Esophagus mucosa (tissue), 1 donor: ENCODE data around the gene SDK2. TPM values are rescaled to one million over a fixed set of nuclear protein-coding genes. Genes with fewer than 3 reads are reported as not detected.
A peak's percentile ranks its signal among the peaks of the same experiment; 100 is the strongest.

Source experiments
- ATAC-seq: fragments of 200-7000 bp; cut with Tn5 transposase; one replicate; pipeline ENCODE4 v1.9.1; 2020
- total RNA-seq: library from RNA; stranded (reverse); gene quantifications from one replicate; pipeline ENCODE4 v1.2.4, GENCODE V29; 2023
- donor health status: DM: yes; HTN: yes; CAD: no.

Gene SDK2
- total RNA-seq, 1 donor from 2014 or later: 4.9 TPM

GRCh38 chr17:73609060-73609459 lies 35.2 kb downstream of the SDK2 start:
- no peak for ATAC-seq

GRCh38 chr17:73605444-73605843 lies 38.8 kb downstream of the SDK2 start:
- ATAC-seq: no peak

- ATAC-seq: no peak
Observed at GRCh38 chr17:73604476-73604875, 39.8 kb downstream of the SDK2 start.

GRCh38 chr17:73603971-73604370 lies 40.3 kb downstream of the SDK2 start:
- ATAC-seq: no peak

DNA sequence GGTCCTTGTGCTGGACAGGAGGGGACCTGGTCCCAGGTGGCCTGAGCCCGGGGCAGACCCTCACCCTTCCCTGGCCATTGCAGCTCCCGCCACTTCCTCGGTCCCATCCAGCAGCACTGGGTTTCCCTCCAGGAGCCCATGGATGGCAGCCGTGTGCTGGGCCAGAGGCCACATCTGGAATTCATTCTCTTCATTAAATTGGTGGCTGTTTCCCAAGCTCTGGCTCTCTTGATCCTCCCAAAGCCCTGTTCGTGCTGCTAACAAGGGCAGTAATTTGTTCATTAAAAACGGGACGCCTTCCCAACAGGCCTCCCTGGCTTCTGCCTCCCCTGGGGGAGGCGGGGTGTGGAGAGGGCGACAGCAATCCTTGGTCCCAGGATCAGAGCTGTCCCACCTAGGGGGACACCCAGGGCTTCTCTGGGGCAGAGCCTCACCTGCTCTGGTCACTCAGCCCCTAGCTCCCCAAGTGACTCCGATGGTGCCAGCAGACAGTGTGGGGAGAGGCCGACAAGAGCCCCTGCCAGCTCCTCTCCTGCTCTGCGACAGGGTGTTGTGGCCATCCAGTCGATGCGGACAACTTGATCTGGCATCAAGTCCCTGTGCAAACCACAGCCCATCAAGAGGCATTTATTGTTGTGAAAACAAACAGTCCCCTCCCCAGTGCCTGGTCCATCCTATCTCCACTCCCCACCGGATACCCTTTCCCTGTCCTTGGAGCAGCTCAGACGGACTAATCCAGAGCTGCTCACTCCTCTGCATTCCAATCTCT lies 44.0 kb downstream of the SDK2 start:
- no peak for ATAC-seq

DNA sequence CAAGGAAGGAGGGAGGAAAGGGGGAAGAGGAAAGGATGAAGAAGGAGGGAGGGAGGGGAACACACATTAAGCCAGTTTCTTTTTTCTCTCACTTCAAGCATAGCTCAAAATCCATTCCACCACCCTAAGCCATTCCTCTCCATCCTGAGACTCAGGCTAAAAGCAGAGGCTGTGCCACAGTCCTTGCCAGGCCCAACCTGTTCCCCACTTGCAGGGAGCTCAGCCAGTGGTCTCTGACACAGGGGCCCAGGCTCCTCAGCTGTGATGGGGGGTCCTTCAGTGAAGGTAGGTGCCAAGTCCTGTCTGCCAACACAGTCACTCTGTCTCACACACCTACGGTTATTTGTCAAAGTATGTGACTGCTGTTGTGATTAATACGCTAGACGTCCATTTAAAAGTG lies 44.6 kb downstream of the SDK2 start:
- no peak for ATAC-seq

DNA sequence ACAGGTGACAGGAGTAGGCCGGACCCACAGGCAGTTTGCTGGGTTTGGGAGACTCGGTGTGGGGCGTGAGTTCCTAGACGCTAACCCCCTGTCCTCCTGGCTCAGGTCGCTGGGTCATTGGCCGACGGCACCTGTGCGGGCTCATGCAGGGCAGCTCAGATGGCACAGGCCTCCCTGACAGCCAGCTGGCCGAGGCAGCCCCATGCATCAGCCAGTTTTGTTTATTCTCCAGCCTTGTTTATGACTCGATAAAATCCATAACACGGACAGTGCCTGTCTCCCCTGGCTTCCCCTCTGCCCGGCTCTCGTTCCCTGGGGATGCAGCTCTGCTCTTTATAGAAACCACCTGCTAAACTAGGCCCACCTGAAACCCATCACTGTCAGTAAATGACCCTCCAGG lies 46.0 kb downstream of the SDK2 start:
- no peak for ATAC-seq

- no peak for ATAC-seq
Observed at GRCh38 chr17:73595931-73596330, 48.3 kb downstream of the SDK2 start.

DNA sequence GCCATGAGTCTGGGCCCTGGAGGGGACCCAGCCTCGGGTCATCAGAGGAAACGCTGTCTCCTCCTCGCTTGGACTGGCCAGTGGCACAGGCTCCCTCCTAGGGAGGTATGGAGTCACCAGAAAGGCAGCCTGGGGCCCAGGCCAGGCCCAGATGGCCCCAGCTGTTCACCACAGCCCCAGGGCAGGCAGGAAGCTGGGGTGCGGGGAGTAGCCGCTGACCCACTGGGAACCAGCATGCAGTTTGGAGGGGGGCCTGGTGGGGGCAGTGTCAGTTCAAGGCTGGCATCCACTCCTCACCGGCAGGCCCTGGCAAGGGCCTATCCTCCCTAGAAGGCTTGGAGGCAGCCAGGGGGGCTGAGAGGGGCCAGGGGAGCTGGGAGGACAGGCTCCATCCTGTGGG lies 48.8 kb downstream of the SDK2 start:
- peak; percentile 53 for ATAC-seq

DNA sequence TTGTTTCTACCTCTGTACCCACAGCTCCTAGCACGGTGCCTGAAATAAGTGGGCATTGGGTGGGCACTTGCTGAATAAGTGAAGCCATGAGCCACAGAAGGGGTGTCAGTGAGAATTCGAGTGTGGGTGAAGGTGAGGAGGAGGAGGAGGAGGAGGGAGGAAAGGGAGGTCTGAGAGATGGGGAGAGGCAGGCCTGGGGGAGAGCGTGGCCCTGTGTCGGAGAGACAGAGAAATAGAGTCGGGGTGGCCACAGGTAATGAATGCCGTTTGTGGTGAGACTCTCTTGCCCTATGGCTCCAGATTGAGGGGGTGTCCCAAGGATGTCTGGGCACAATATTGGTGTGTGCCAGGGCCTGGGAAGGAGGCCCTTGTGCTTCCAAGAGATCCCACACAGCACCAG lies 49.2 kb downstream of the SDK2 start:
- ATAC-seq: no peak

GRCh38 chr17:73594598-73594997 lies 49.6 kb downstream of the SDK2 start:
- ATAC-seq: no peak

DNA sequence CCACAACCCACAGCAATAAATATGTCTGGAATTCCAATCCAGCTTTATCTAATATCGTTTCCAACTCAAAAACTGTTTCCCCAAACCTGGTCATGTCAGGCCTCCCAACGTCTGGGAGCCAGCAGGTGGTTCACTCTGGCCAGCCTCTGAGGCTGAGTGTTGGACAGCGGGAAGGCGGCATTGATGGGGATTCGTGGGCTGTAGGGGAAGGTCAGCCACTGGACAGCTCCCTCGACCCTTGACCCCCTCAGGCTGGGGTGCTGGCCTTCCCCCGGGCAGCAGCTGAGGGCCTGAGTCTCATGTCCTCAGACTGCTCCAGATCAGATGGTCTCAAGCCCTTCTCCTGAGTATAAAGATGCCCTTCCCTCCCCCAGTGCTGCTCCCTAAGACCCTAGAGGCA lies 50.2 kb downstream of the SDK2 start:
- ATAC-seq: no peak

DNA sequence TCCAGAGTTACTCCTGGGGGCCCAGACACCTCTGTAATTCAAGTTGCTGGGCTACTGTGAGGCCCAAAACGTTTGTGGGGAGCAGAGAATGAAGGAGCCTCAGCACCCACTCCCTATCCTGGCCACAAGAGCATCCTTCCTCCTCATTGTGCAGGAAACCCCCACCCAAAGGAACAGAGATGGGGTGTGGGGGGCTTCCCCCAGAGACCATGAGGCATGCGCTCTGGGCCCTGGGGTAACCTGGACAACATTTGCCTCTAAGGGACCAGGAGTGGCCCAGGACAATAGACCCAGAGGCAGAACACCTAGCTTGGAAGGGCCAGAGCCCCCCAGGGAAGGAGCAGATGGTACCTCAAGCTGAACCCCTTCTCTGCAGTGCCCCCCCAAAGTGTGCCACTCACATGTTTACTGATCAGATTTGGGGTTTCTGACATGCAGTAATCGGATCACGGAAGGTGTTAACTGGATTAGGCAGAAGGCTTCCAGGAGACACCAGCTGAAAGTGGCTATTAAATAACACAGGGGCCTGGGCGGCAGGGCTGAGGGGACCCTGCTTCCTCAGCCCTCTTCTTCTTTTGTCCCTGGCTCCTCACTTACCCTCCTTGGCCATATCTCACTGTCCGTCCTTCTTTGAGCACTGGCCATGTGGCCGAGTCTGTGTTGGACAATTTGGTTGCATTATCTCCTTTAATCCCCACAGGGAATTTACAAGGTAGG lies 50.8 kb downstream of the SDK2 start:
- no peak for ATAC-seq

DNA sequence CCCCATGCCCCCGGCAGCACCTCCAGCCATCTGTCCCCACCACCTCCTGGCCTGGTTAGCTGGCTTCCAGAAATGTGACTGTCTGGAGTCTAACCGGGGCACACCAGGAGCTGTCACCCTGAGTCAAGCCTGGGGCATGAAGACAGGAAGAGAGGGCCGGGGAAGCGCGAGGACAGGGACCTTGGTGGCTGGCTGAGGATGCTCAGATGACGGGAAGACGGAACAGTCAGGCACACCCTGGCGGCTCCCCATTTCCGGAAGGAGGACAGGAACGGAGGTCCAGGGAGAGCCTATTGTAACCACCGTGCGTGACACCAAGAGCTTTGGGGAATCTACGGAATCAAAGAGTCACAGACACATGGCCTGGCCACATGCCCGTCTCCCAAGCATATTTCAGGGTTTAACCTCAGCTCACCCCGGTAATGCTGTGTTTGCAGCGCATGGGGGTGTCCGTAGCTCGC lies 51.7 kb downstream of the SDK2 start:
- no peak for ATAC-seq

DNA sequence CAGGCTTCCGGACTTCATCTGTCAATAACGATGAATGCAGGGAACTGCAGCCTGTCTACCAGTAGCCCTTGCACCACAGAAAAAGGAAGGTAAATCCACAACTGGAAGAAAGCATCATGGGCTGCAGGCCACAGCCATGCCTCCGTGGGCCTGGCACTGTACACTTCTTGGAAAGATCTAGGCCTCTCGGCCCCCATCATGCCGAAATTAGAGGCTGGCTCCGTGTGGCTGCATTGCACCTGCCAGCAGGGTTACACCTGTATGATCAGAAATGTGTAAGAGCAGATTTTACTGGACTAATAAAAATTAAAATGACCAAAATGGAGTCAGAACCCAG lies 52.2 kb downstream of the SDK2 start:
- ATAC-seq: no peak

- peak; percentile 14 for ATAC-seq
Observed at GRCh38 chr17:73591296-73592078, 52.8 kb downstream of the SDK2 start.

- ATAC-seq: no peak
Observed at GRCh38 chr17:73589363-73589980, 54.8 kb downstream of the SDK2 start.

DNA sequence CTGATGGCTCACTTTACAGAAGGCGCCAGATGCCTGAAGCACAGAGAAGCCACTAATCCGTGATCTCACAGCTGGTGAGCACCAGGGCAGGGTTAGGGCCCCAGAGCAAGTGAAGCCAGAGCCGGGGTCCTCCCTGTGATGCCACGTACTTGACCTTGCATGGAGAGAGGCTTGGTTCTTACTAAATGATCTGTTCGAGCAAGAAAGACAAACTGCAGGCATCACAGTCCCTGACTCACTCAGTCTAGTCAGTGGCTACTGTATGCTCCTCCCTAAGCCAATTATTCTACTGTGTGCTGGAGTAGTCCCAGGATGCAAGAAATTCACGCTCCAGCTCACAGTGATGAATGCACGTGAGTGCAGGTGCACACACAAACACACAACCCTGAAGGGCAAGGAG lies 55.4 kb downstream of the SDK2 start:
- ATAC-seq: peak; percentile 50

DNA sequence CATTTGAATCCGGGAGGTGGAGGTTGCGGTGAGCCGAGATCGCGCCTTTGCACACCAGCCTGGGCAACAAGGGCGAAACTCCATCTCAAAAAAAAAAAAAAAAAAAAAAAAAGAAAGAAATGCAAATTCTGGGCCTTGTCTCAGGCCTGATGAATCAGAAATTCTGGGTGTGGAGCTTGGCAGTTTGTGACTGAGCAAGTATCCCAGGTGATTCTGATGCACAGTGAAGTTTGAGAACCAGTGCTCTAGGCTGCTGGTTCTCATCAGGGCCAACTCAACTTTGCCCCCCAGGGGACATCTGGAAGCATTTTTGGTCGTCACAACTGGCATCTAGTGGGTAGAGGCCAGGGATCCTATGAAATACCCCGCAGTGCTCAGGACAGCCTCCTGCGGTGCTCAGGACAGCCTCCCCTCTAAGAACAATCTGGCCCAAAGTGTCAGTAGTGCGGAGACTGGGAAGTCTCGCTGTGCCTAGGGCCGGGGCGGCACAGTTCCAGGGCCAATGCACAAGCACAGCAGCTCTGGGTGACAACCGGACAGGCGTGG lies 55.9 kb downstream of the SDK2 start:
- peak; percentile 39 for ATAC-seq

- no peak for ATAC-seq
Observed at GRCh38 chr17:73586921-73587602, 57.2 kb downstream of the SDK2 start.

- no peak for ATAC-seq
Observed at GRCh38 chr17:73586275-73586832, 57.9 kb downstream of the SDK2 start.

DNA sequence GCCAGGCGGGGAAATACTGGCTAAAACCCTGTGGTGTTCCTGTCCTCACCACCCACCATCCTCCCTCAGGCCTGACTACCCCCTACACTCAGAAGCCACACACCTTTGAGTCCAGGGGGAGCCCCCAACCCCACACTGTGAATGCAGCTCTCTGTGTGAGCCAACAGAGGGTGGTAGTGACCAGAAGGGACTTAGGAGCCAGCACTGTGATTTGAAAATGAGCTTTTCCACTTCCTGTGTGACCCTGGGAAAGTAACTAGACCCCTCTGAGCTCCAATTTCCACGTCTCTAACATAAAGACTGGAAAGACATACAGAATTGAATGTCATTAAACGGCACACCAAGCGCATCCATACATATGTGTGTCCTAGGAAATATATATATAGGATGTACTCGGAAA lies 58.7 kb downstream of the SDK2 start:
- no peak for ATAC-seq
